Coronary artery (tissue), 2 donors: ENCODE measurements around the gene ZNF775.
A peak's percentile ranks its signal among the peaks of the same experiment; 100 is the strongest.

Experiments
- DNase-seq: peaks from one replicate; pipeline ENCODE4 v3.0.0-alpha.2; 2017; ENCODE audit warnings: low spot score
- H3K27ac ChIP-seq, 2 donors: fragments of 200-600 bp; sonication (generic); one replicate each; pipeline ENCODE4 v1.5.1; 2016 to 2019
- H3K4me3 ChIP-seq: fragments of 200-600 bp; sonication (generic); 2 replicates; pipeline ENCODE4 v1.5.1; 2016; ENCODE audit warnings: mild to moderate bottlenecking, moderate library complexity
- CTCF ChIP-seq: fragments of 200-600 bp; sonication (generic); IDR thresholded peaks from one replicate; pipeline ENCODE4 v1.5.1; 2019; ENCODE audit warnings: antibody characterized with exemption

The ZNF775 gene

GRCh38 chr7:150368884-150369747 lies 10.0 kb upstream of the ZNF775 start:
- peak overlapping the region; percentile 95 to 99 for H3K27ac ChIP-seq
- H3K4me3 ChIP-seq: peak overlapping the region; percentile 99
- TF ChIP-seq CTCF: no peak
- DNase-seq: peak; percentile 89

- TF ChIP-seq CTCF: no peak
- peak overlapping the region; percentile 95 to 99 for H3K27ac ChIP-seq
- DNase-seq: no peak
These were observed 9.2 kb upstream of the ZNF775 start for GRCh38 chr7:150369748-150370501.

GRCh38 chr7:150370612-150371071 lies 8.5 kb upstream of the ZNF775 start:
- peak overlapping the region in 1 of 2 donors; percentile 99 for H3K27ac ChIP-seq
- TF ChIP-seq CTCF: no peak
- no peak for DNase-seq
- H3K4me3 ChIP-seq: peak overlapping the region; percentile 99

More at GRCh38 chr7:150369748-150370501, 9.2 kb upstream of the ZNF775 start:
- H3K4me3 ChIP-seq: peak overlapping the region; percentile 99

- no peak for DNase-seq
- Histone ChIP-seq H3K4me3 (no peak overlapping the region), H3K27ac (peak overlapping the region in 1 of 2 donors; percentile 99)
- TF ChIP-seq CTCF: no peak
These were observed 7.8 kb upstream of the ZNF775 start for GRCh38 chr7:150371131-150371995.

- no peak for DNase-seq
- Histone ChIP-seq H3K4me3 (no peak overlapping the region), H3K27ac (no peak overlapping the region)
- TF ChIP-seq CTCF: no peak
These were observed 7.2 kb upstream of the ZNF775 start for GRCh38 chr7:150371996-150372270.

GRCh38 chr7:150372271-150373048 lies 6.7 kb upstream of the ZNF775 start:
- H3K4me3 ChIP-seq: no peak overlapping the region
- no peak for TF ChIP-seq CTCF
- H3K27ac ChIP-seq: no peak overlapping the region
- no peak for DNase-seq
